Keratinocyte (primary cell): ENCODE measurements around the gene CD226. TPM values are rescaled to one million over a fixed set of nuclear protein-coding genes. Genes with fewer than 3 reads are reported as not detected.

Experiments used
- DNase-seq: peaks from one replicate; pipeline ENCODE4 v3.0.0-alpha.2; 2011; ENCODE audit warnings: low read depth, missing footprints, low spot score
- FAIRE-seq: peaks from 2 replicates; lab custom pipeline; 2011; peaks lifted over from hg19 to GRCh38; lab: Jason Lieb, UNC
- H2AFZ ChIP-seq: 2 replicates; pipeline ENCODE4 v1.6.0; 2012; ENCODE audit warnings: low read length, control low read depth, inconsistent platforms; ENCODE audit not compliant: control insufficient read depth
- H3K27ac ChIP-seq: 2 replicates; pipeline ENCODE4 v1.5.1; 2011; ENCODE audit warnings: low read length; ENCODE audit not compliant: control insufficient read depth, insufficient read depth
- H3K27me3 ChIP-seq: 3 replicates; pipeline ENCODE4 v1.6.0; 2011; ENCODE audit warnings: low read length; ENCODE audit not compliant: control insufficient read depth, insufficient read depth; ENCODE audit errors: extremely low read depth
- H3K36me3 ChIP-seq, 2 experiments: 2 replicates in 1 of 2; 3 replicates in 1 of 2; pipeline ENCODE4 v1.5.1; 2011; ENCODE audit warnings: low read length in 2 of 2, mild to moderate bottlenecking in 1 of 2; ENCODE audit not compliant: control insufficient read depth in 2 of 2, insufficient read depth in 2 of 2; ENCODE audit errors: extremely low read depth in 1 of 2
- H3K4me1 ChIP-seq: 3 replicates; pipeline ENCODE4 v1.5.1; 2011; ENCODE audit warnings: low read length; ENCODE audit not compliant: control insufficient read depth, insufficient read depth; ENCODE audit errors: extremely low read depth
- H3K4me2 ChIP-seq: 3 replicates; pipeline ENCODE4 v1.6.0; 2011; ENCODE audit warnings: low read depth, low read length; ENCODE audit not compliant: control insufficient read depth, insufficient read depth; ENCODE audit errors: extremely low read depth
- H3K4me3 ChIP-seq, 3 experiments: fragments of 200-600 bp in 1 of 3; sonication (generic) in 1 of 3; 2 replicates in 2 of 3; 3 replicates in 1 of 3; pipeline ENCODE4 v1.5.1; 2011 to 2016; ENCODE audit warnings: low read length in 3 of 3, mild to moderate bottlenecking in 3 of 3, control low read depth in 2 of 3, inconsistent platforms in 1 of 3, low read depth in 1 of 3, mixed read lengths in 1 of 3, mixed run types in 1 of 3, moderate library complexity in 1 of 3; ENCODE audit not compliant: control insufficient read depth in 2 of 3, insufficient read depth in 2 of 3; ENCODE audit errors: extremely low read depth in 1 of 3
- H3K79me2 ChIP-seq: 2 replicates; pipeline ENCODE4 v1.6.0; 2012; ENCODE audit warnings: low read length; ENCODE audit not compliant: control insufficient read depth, insufficient read depth
- H3K9ac ChIP-seq: 3 replicates; pipeline ENCODE4 v1.6.0; 2011; ENCODE audit warnings: low read length; ENCODE audit not compliant: control insufficient read depth, insufficient read depth; ENCODE audit errors: extremely low read depth
- H3K9me1 ChIP-seq: 3 replicates; pipeline ENCODE4 v1.6.0; 2011; ENCODE audit warnings: low read length; ENCODE audit not compliant: control insufficient read depth, insufficient read depth; ENCODE audit errors: extremely low read depth
- H3K9me3 ChIP-seq: 2 replicates; pipeline ENCODE4 v1.5.1; 2012; ENCODE audit warnings: low read depth, low read length; ENCODE audit not compliant: control insufficient read depth
- H4K20me1 ChIP-seq: 3 replicates; pipeline ENCODE4 v1.6.0; 2011; ENCODE audit warnings: low read length; ENCODE audit not compliant: control insufficient read depth, insufficient read depth; ENCODE audit errors: extremely low read depth
- EZH2 ChIP-seq: IDR thresholded peaks from one replicate; pipeline ENCODE4 v1.6.1; 2012; ENCODE audit warnings: inconsistent platforms, mild to moderate bottlenecking, low read length, moderate library complexity
- dilution Hi-C: fragments of 300-500 bp; cut with MboI; formaldehyde crosslinking; loops from one replicate; pipeline ENCODE4 v1.7.0; 2020; ENCODE audit warnings: low sequenced_read_pairs; ENCODE audit not compliant: extremely low pct_ligation_motif_present
- polyA plus RNA-seq, 5 experiments: library from polyadenylated mRNA; depleted of rRNA in 3 of 5; stranded (reverse) in 3 of 5; stranded (forward) in 1 of 5; unstranded in 1 of 5; fragments of >200 nt; gene quantifications; 1 replicate in 1 of 5; 2 replicates in 3 of 5; 3 replicates in 1 of 5; pipeline versions ENCODE4 v1.2.1 to v1.2.3, GENCODE V29; 2011 to 2012; ENCODE audit warnings: missing spikeins in 2 of 5, low read depth in 1 of 5, low replicate concordance in 1 of 5
- TF ChIP-seq, protein P1 (sequence below), 3 experiments: IDR thresholded peaks in 1 of 3; conservative IDR thresholded peaks in 1 of 3; optimal IDR thresholded peaks in 1 of 3; 2 replicates in 2 of 3; 3 replicates in 1 of 3; pipeline versions ENCODE3 to v1.5.1; 2011; ENCODE audit warnings: low read length in 3 of 3, mild to moderate bottlenecking in 3 of 3, moderate library complexity in 2 of 3, control low read depth in 1 of 3, inconsistent platforms in 1 of 3; ENCODE audit not compliant: insufficient read depth in 2 of 3; ENCODE audit errors: extremely low read depth in 1 of 3

The CD226 gene
- polyA plus RNA-seq, 1 donor (not counting 4 experiments of a cell fraction or from before 2014, with no cell fraction given), result 1.3 TPM

DNA sequence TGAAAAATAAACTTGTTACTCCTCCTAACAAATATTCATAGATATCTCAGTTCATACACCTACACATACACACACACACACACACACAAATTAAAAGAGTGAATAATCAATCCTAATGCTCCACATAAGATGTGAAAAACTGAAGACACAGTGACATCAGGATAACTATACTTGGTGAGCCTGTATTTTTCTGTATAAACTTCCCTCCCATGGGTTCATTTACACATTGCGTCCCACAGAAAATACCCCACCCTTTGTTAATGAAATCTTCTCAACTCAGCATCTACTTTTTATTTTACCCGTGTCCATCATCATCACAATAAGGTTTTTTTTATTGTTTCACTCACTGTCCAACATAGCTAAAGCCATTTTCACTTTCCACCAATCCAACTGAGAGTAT lies 60.4 kb downstream of the CD226 start:
- dilution Hi-C loops, result no loop called here
- no peaks in the 10 kb centered on the region for H3K9me1 ChIP-seq
- DNase-seq (no peak), FAIRE-seq (no peak)
- H3K9me3 ChIP-seq, result no peaks in the 10 kb centered on the region
- TF ChIP-seq EZH2, result no peak
- TF ChIP-seq, protein P1, sequence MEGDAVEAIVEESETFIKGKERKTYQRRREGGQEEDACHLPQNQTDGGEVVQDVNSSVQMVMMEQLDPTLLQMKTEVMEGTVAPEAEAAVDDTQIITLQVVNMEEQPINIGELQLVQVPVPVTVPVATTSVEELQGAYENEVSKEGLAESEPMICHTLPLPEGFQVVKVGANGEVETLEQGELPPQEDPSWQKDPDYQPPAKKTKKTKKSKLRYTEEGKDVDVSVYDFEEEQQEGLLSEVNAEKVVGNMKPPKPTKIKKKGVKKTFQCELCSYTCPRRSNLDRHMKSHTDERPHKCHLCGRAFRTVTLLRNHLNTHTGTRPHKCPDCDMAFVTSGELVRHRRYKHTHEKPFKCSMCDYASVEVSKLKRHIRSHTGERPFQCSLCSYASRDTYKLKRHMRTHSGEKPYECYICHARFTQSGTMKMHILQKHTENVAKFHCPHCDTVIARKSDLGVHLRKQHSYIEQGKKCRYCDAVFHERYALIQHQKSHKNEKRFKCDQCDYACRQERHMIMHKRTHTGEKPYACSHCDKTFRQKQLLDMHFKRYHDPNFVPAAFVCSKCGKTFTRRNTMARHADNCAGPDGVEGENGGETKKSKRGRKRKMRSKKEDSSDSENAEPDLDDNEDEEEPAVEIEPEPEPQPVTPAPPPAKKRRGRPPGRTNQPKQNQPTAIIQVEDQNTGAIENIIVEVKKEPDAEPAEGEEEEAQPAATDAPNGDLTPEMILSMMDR (optimal IDR thresholded peaks at IDR 0.05 in 1 of 3, IDR thresholded peaks at IDR 0.05 in 1 of 3, conservative IDR thresholded peaks at IDR 0.05 in 1 of 3; ENCODE audit: extremely low read depth in 1 of 3, insufficient read depth in 2 of 3, low read length in 3 of 3), result no peak
- no peak overlapping the region for H3K4me2 ChIP-seq
- H3K79me2 ChIP-seq, result no peaks in the 10 kb centered on the region
- H3K36me3 ChIP-seq, result peaks cover 0 to 3% of the 10 kb centered on the region in 2 experiments
- H3K27ac ChIP-seq, result no peak overlapping the region
- no peak overlapping the region for H2AFZ ChIP-seq
- H3K4me1 ChIP-seq, result no peaks in the 10 kb centered on the region
- H3K4me3 ChIP-seq, result no peak overlapping the region
- H4K20me1 ChIP-seq, result no peaks in the 10 kb centered on the region
- H3K9ac ChIP-seq, result no peak overlapping the region
- no peaks in the 10 kb centered on the region for H3K27me3 ChIP-seq

DNA sequence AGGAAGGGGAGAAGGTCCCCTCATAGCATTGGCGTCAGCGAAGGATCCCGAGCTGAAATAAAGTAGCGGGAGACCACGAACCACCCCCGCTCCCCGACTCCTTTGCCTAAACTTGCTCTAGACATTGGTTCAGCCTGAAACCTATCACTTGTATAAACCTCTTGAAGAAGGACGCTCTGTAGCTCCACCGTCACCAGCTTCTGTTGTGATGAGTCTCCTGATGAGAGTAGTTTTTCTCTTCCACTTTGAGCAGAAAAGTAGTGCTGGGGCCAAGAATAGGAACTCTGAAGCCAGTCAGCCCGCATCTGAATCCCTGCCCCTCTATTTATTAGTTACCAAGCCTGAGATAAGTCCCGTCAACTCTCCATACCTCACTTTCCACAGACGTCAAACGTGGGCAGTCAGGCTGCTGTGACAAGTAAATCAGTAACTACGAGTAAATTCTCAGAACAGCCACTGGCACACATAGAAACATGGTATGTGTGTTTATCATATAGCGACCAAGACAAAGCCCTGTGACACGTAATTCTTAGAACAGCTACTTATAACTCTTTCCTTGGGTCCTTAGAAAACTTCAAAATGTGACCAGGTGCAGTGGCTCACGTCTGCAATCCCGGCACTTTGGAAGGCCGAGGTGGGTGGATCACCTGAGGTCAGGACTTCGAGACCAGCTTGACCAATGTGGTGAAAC lies 61.7 kb downstream of the CD226 start:
- H3K36me3 ChIP-seq, result peaks cover 0 to 3% of the 10 kb centered on the region in 2 experiments
- FAIRE-seq, result no peak

More for the DNA sequence above, 61.7 kb downstream of the CD226 start:
- Histone ChIP-seq H4K20me1 (no peaks in the 10 kb centered on the region), H3K9me1 (no peaks in the 10 kb centered on the region), H3K4me1 (no peaks in the 10 kb centered on the region), H3K79me2 (no peaks in the 10 kb centered on the region), H3K27ac (no peak overlapping the region), H3K9me3 (no peaks in the 10 kb centered on the region), H3K4me2 (no peak overlapping the region), H3K27me3 (no peaks in the 10 kb centered on the region), H3K4me3 (no peak overlapping the region), H3K9ac (no peak overlapping the region), H2AFZ (no peak overlapping the region)
- no peak for DNase-seq
- dilution Hi-C loops, result no loop called here
- TF ChIP-seq EZH2, result no peak
- TF ChIP-seq, protein P1 (optimal IDR thresholded peaks at IDR 0.05 in 1 of 3, IDR thresholded peaks at IDR 0.05 in 1 of 3, conservative IDR thresholded peaks at IDR 0.05 in 1 of 3; ENCODE audit: extremely low read depth in 1 of 3, insufficient read depth in 2 of 3, low read length in 3 of 3), result no peak
